HUES48 (cell line): Measurements from ENCODE around the gene TFPI2.
"Not testable (repeated sequence)": the region's sequence is repeated elsewhere in the genome, so short reads cannot be mapped to it uniquely, and the experiment has no call there.

Experiments used
- H3K27ac ChIP-seq: one replicate; pipeline ENCODE4 v1.7.0; 2013; ENCODE audit warnings: low read depth, low read length, inconsistent platforms
- H3K27me3 ChIP-seq: 2 replicates; pipeline ENCODE4 v1.6.1; 2013; ENCODE audit warnings: mild to moderate bottlenecking, low read length; ENCODE audit not compliant: control insufficient read depth, insufficient read depth
- H3K36me3 ChIP-seq: 2 replicates; pipeline ENCODE4 v1.6.1; 2013; ENCODE audit warnings: low read length; ENCODE audit not compliant: control insufficient read depth, insufficient read depth
- H3K4me1 ChIP-seq: 2 replicates; pipeline ENCODE4 v1.6.1; 2013; ENCODE audit warnings: mild to moderate bottlenecking, low read length; ENCODE audit not compliant: control insufficient read depth, insufficient read depth
- H3K4me3 ChIP-seq: 2 replicates; pipeline ENCODE4 v1.5.1; 2013; ENCODE audit warnings: mild to moderate bottlenecking, low read depth, low read length
- H3K9ac ChIP-seq: 2 replicates; pipeline ENCODE4 v1.6.1; 2013; ENCODE audit warnings: mild to moderate bottlenecking, low read depth, low read length, moderate library complexity
- H3K9me3 ChIP-seq: 2 replicates; pipeline ENCODE4 v1.6.1; 2013; ENCODE audit warnings: low read length; ENCODE audit not compliant: control insufficient read depth, insufficient read depth

Gene TFPI2

GRCh38 chr7:93921186-93921585 is 30.6 kb upstream of the TFPI2 start:
- peaks cover 3% of the 10 kb centered on the region; the same call in 1 of the 2 replicates for H3K27me3 ChIP-seq
- H3K27ac ChIP-seq, result peak overlapping the region; percentile 1
- peaks cover 19% of the 10 kb centered on the region for H3K4me1 ChIP-seq
- H3K9ac ChIP-seq, result no peak overlapping the region; the same call in 1 of the 2 replicates
- H3K4me3 ChIP-seq, result peak overlapping the region; percentile 72
- no peaks in the 10 kb centered on the region for H3K36me3 ChIP-seq
- no peaks in the 10 kb centered on the region for H3K9me3 ChIP-seq

- H3K27ac ChIP-seq, result no peak overlapping the region
- peaks cover 19% of the 10 kb centered on the region for H3K4me1 ChIP-seq
- no peak overlapping the region for H3K9ac ChIP-seq
- no peaks in the 10 kb centered on the region for H3K36me3 ChIP-seq
- H3K27me3 ChIP-seq, result peaks cover 3% of the 10 kb centered on the region; the same call in 1 of the 2 replicates
- H3K9me3 ChIP-seq, result no peaks in the 10 kb centered on the region
- 0 out of 2 replicates have a peak overlapping the region, but pooled peaks have one; percentile 72 for H3K4me3 ChIP-seq
Measured at GRCh38 chr7:93920496-93921182, 30.1 kb upstream of the TFPI2 start.

GRCh38 chr7:93916315-93916714 is 25.8 kb upstream of the TFPI2 start:
- H3K36me3 ChIP-seq, H3K9ac ChIP-seq, H3K27me3 ChIP-seq, H3K27ac ChIP-seq, H3K9me3 ChIP-seq, H3K4me3 ChIP-seq: not testable (repeated sequence)
- H3K4me1 ChIP-seq, result peaks cover 11% of the 10 kb centered on the region

GRCh38 chr7:93915888-93916287 is 25.3 kb upstream of the TFPI2 start:
- H3K9me3 ChIP-seq, H3K4me3 ChIP-seq, H3K36me3 ChIP-seq, H3K9ac ChIP-seq, H3K4me1 ChIP-seq, H3K27me3 ChIP-seq, H3K27ac ChIP-seq: not testable (repeated sequence)

- H3K36me3 ChIP-seq, H3K9ac ChIP-seq, H3K4me3 ChIP-seq, H3K9me3 ChIP-seq, H3K4me1 ChIP-seq, H3K27ac ChIP-seq, H3K27me3 ChIP-seq: not testable (repeated sequence)
Measured at GRCh38 chr7:93915206-93915842, 24.8 kb upstream of the TFPI2 start.

GRCh38 chr7:93914581-93915066 is 24.1 kb upstream of the TFPI2 start:
- Histone ChIP-seq H3K27ac (no peak overlapping the region), H3K36me3 (no peaks in the 10 kb centered on the region)

GRCh38 chr7:93913197-93913596 is 22.6 kb upstream of the TFPI2 start:
- no peaks in the 10 kb centered on the region for H3K36me3 ChIP-seq
- H3K9ac ChIP-seq, result no peak overlapping the region
- H3K4me3 ChIP-seq, result no peak overlapping the region
- H3K27me3 ChIP-seq, result no peaks in the 10 kb centered on the region
- no peaks in the 10 kb centered on the region for H3K9me3 ChIP-seq
- H3K4me1 ChIP-seq, result no peaks in the 10 kb centered on the region
- no peak overlapping the region for H3K27ac ChIP-seq

More at GRCh38 chr7:93914581-93915066, 24.1 kb upstream of the TFPI2 start:
- Histone ChIP-seq H3K27me3 (no peaks in the 10 kb centered on the region), H3K4me1 (no peaks in the 10 kb centered on the region), H3K9me3 (no peaks in the 10 kb centered on the region), H3K4me3 (no peak overlapping the region), H3K9ac (no peak overlapping the region)

- not testable (repeated sequence) for H3K9me3 ChIP-seq
Measured at GRCh38 chr7:93911661-93912060, 21.1 kb upstream of the TFPI2 start.

GRCh38 chr7:93911242-93911641 is 20.7 kb upstream of the TFPI2 start:
- not testable (repeated sequence) for H3K27ac ChIP-seq, H3K4me1 ChIP-seq, H3K9ac ChIP-seq, H3K9me3 ChIP-seq, H3K4me3 ChIP-seq, H3K27me3 ChIP-seq, H3K36me3 ChIP-seq

More at GRCh38 chr7:93911661-93912060, 21.1 kb upstream of the TFPI2 start:
- not testable (repeated sequence) for H3K4me1 ChIP-seq, H3K27me3 ChIP-seq, H3K27ac ChIP-seq, H3K36me3 ChIP-seq, H3K9ac ChIP-seq, H3K4me3 ChIP-seq

- Histone ChIP-seq H3K27ac (no peak overlapping the region), H3K4me3 (no peak overlapping the region), H3K27me3 (no peaks in the 10 kb centered on the region), H3K9ac (no peak overlapping the region), H3K36me3 (no peaks in the 10 kb centered on the region), H3K4me1 (no peaks in the 10 kb centered on the region), H3K9me3 (no peaks in the 10 kb centered on the region)
Measured at GRCh38 chr7:93910076-93910994, 19.8 kb upstream of the TFPI2 start.
